ENCODE results near the gene MGAT4A.

Gene MGAT4A

DNA sequence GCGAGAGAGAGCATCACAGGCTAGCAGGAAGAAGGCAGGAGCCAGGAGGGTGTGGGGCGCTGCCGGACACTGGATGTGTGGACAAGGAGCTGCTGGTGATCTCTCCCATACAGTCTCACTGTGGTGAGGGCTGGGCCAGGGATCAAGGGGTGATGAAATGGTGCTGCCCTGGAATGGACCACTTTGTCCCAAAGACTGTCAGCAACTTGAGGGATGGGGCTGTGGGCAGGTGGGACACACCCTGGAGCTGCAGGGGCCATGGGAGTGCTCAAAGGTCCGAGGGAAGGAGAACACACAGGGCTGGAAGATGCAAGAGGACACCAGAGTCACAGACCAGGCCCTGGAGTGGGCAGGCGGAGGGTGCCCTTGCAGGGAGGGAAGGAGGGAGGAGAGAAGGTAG, 160.6 kb downstream of the MGAT4A start (continued):
- TF ChIP-seq TSHZ2 (CRISPR knock-in tag; IDR thresholded peaks at IDR 0.05) (no peak), ZFP30 (CRISPR knock-in tag; IDR thresholded peaks at IDR 0.05) (no peak), ZNF565 (CRISPR knock-in tag; conservative IDR thresholded peaks at IDR 0.05; ENCODE audit: low read depth) (no peak), ZNF8 (CRISPR knock-in tag; IDR thresholded peaks at IDR 0.05) (no peak), ZNF70 (CRISPR knock-in tag; IDR thresholded peaks at IDR 0.05) (no peak), ISL1 (CRISPR knock-in tag; IDR thresholded peaks at IDR 0.05) (no peak), ZC3H10 (CRISPR knock-in tag; IDR thresholded peaks at IDR 0.05) (no peak)

DNA sequence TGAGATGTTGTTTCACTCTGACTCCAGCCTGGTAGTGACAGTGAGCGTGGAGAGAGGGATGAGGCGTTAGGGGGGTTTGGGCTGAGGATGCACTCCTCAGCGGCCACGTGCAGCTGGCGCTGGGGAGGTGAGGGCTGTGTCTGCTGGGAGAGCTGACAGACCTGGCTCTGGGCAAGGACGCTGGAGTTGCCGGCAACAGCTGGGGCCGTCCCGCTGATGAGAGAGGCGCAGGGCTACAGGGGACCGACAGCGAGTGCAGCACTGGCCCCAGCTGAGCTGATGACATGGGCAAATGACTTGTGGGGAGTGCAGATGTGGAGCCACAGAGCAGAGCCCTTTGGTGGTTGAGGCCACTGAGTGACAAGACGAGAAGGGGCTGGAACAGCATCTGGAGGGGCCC, 161.0 kb downstream of the MGAT4A start:
- ATAC-seq: no peak
- TF ChIP-seq PATZ1 (CRISPR knock-in tag; IDR thresholded peaks at IDR 0.05; ENCODE audit: borderline replicate concordance): no peak
- no peak for TF ChIP-seq RARB (CRISPR knock-in tag; IDR thresholded peaks at IDR 0.05)
- TF ChIP-seq ZNF8 (CRISPR knock-in tag; IDR thresholded peaks at IDR 0.05): no peak
- TF ChIP-seq, protein P1, sequence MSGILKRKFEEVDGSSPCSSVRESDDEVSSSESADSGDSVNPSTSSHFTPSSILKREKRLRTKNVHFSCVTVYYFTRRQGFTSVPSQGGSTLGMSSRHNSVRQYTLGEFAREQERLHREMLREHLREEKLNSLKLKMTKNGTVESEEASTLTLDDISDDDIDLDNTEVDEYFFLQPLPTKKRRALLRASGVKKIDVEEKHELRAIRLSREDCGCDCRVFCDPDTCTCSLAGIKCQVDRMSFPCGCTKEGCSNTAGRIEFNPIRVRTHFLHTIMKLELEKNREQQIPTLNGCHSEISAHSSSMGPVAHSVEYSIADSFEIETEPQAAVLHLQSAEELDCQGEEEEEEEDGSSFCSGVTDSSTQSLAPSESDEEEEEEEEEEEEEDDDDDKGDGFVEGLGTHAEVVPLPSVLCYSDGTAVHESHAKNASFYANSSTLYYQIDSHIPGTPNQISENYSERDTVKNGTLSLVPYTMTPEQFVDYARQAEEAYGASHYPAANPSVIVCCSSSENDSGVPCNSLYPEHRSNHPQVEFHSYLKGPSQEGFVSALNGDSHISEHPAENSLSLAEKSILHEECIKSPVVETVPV (CRISPR knock-in tag; IDR thresholded peaks at IDR 0.05): no peak
- TF ChIP-seq ZNF565 (CRISPR knock-in tag; conservative IDR thresholded peaks at IDR 0.05; ENCODE audit: low read depth): no peak
- TF ChIP-seq GLIS3 (CRISPR knock-in tag; IDR thresholded peaks at IDR 0.05): no peak
- no peak for TF ChIP-seq OSR1 (CRISPR knock-in tag; IDR thresholded peaks at IDR 0.05)
- TF ChIP-seq TCF4 (CRISPR knock-in tag; IDR thresholded peaks at IDR 0.05; ENCODE audit: borderline replicate concordance): no peak
- no peak for TF ChIP-seq ZC3H10 (CRISPR knock-in tag; IDR thresholded peaks at IDR 0.05)
- no peak for TF ChIP-seq SNAI2 (CRISPR knock-in tag; IDR thresholded peaks at IDR 0.05)
- no peak for TF ChIP-seq CSDC2 (CRISPR knock-in tag; IDR thresholded peaks at IDR 0.05)
- no peak for TF ChIP-seq ZFP3 (CRISPR knock-in tag; IDR thresholded peaks at IDR 0.05)
- no peak for TF ChIP-seq ZNF70 (CRISPR knock-in tag; IDR thresholded peaks at IDR 0.05)
- TF ChIP-seq BACH2 (CRISPR knock-in tag; IDR thresholded peaks at IDR 0.05; ENCODE audit: borderline replicate concordance): no peak
- no peak for TF ChIP-seq TSHZ2 (CRISPR knock-in tag; IDR thresholded peaks at IDR 0.05)

DNA sequence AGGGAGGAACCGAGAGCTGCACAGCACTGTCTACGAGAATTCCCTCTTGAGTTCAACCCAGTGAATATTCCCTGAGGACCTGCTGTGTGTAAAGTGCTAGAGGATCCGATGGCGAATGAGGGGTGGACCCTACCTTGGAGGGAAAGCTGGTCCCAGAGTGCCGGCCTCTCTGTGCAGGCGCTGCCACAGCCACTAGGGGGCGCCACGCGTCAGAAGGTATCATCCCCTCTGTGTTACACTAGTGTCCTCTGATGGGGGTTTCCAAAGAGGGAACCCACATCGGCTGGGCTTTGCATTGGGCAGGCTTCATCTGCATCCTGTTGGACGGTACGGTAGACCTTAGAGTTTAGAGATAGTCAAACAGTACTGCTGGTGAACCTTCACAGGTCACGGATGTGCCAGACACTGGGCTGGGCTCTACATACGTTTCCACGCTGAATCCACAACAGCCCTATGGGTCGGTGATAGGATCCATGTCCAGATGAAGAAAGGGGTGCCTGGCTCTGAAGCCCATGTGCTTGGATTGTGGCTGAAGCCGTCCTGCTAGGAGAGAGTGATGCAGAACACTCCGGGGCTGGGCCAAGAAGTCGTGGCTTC, 161.6 kb downstream of the MGAT4A start:
- ATAC-seq: peak; percentile 79
- no peak for TF ChIP-seq OSR1 (CRISPR knock-in tag; IDR thresholded peaks at IDR 0.05)
- no peak for TF ChIP-seq ESRRG (CRISPR knock-in tag; IDR thresholded peaks at IDR 0.05)
- TF ChIP-seq, protein P1 (CRISPR knock-in tag; IDR thresholded peaks at IDR 0.05): no peak
- TF ChIP-seq CSDC2 (CRISPR knock-in tag; IDR thresholded peaks at IDR 0.05): no peak
- TF ChIP-seq ZC3H10 (CRISPR knock-in tag; IDR thresholded peaks at IDR 0.05): no peak
- TF ChIP-seq ZNF70 (CRISPR knock-in tag; IDR thresholded peaks at IDR 0.05): no peak
- TF ChIP-seq ZFP30 (CRISPR knock-in tag; IDR thresholded peaks at IDR 0.05): no peak
- TF ChIP-seq PPARA (CRISPR knock-in tag; IDR thresholded peaks at IDR 0.05; ENCODE audit: borderline replicate concordance): no peak
- no peak for TF ChIP-seq PATZ1 (CRISPR knock-in tag; IDR thresholded peaks at IDR 0.05; ENCODE audit: borderline replicate concordance)
- TF ChIP-seq, protein P2, sequence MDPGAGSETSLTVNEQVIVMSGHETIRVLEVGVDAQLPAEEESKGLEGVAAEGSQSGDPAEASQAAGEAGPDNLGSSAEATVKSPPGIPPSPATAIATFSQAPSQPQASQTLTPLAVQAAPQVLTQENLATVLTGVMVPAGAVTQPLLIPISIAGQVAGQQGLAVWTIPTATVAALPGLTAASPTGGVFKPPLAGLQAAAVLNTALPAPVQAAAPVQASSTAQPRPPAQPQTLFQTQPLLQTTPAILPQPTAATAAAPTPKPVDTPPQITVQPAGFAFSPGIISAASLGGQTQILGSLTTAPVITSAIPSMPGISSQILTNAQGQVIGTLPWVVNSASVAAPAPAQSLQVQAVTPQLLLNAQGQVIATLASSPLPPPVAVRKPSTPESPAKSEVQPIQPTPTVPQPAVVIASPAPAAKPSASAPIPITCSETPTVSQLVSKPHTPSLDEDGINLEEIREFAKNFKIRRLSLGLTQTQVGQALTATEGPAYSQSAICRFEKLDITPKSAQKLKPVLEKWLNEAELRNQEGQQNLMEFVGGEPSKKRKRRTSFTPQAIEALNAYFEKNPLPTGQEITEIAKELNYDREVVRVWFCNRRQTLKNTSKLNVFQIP (CRISPR knock-in tag; IDR thresholded peaks at IDR 0.05; ENCODE audit: borderline replicate concordance, low read depth): no peak
- no peak for TF ChIP-seq ZNF565 (CRISPR knock-in tag; conservative IDR thresholded peaks at IDR 0.05; ENCODE audit: low read depth)
- no peak for TF ChIP-seq ARNTL (CRISPR knock-in tag; IDR thresholded peaks at IDR 0.05; ENCODE audit: borderline replicate concordance, low read depth)
- no peak for TF ChIP-seq BACH2 (CRISPR knock-in tag; IDR thresholded peaks at IDR 0.05; ENCODE audit: borderline replicate concordance)
- no peak for TF ChIP-seq TCF4 (CRISPR knock-in tag; IDR thresholded peaks at IDR 0.05; ENCODE audit: borderline replicate concordance)
- no peak for TF ChIP-seq ZNF8 (CRISPR knock-in tag; IDR thresholded peaks at IDR 0.05)
- no peak for TF ChIP-seq ISL1 (CRISPR knock-in tag; IDR thresholded peaks at IDR 0.05)
- TF ChIP-seq SNAI2 (CRISPR knock-in tag; IDR thresholded peaks at IDR 0.05): no peak
